K562 (cell line): ENCODE results near the gene PANX1. TPM values are rescaled to one million over a fixed set of nuclear protein-coding genes. Genes with fewer than 3 reads are reported as not detected.

Experiments
- ATAC-seq: fragments of 200-7000 bp; cut with Tn5 transposase; 3 replicates; pipeline ENCODE4 v1.9.1; 2020; ENCODE audit warnings: moderate library complexity
- BruUV-seq: library from RNA; stranded (reverse); fragments of 400-500 nt; replicated peaks from 2 replicates; lab custom pipeline; 2021; lab: Mats Ljungman, UMichigan
- CTCF ChIA-PET: fragments of 300-600 bp; formaldehyde crosslinking; extraction: SDS; loops from one replicate; lab custom pipeline; 2021; ENCODE audit warnings: low intra/inter-chr PET ratio; lab: Yijun Ruan, JAX
- POLR2A ChIA-PET: fragments of 300-600, 350-650 bp; sonication (Branson Sonifier 250); formaldehyde crosslinking; extraction: SDS; loops from one replicate; lab custom pipeline; 2021; ENCODE audit warnings: antibody characterized with exemption, inconsistent platforms; lab: Yijun Ruan, JAX
- DNase-seq, 4 experiments: peaks; one replicate each; pipeline versions ENCODE4 v3.0.0 to v3.0.0-alpha.2; 2011 to 2018; ENCODE audit warnings: low spot score in 3 of 4, mixed read lengths in 3 of 4; ENCODE audit errors: extremely low read depth in 1 of 4
- FAIRE-seq: peaks from 2 replicates; lab custom pipeline; 2011; peaks lifted over from hg19 to GRCh38; lab: Jason Lieb, UNC
- H2AFZ ChIP-seq: 2 replicates; pipeline ENCODE4 v1.6.0; 2011; ENCODE audit warnings: low read depth, low read length, control low read depth, inconsistent platforms
- H3K27ac ChIP-seq: fragments of 200-600 bp; 3 replicates; pipeline ENCODE4 v1.8.0; 2011; ENCODE audit warnings: low read depth, mild to moderate bottlenecking, control low read depth, inconsistent platforms, low read length, moderate library complexity, mixed read lengths; ENCODE audit errors: extremely low read depth
- H3K27me3 ChIP-seq, 2 experiments: fragments of 300-600 bp in 1 of 2; 2 replicates in 1 of 2; 3 replicates in 1 of 2; pipeline versions ENCODE4 v1.6.0 to v1.8.0; 2011; ENCODE audit warnings: inconsistent platforms in 2 of 2, low read length in 2 of 2, mild to moderate bottlenecking in 1 of 2, mixed read lengths in 1 of 2, moderate library complexity in 1 of 2; ENCODE audit not compliant: control insufficient read depth in 2 of 2, insufficient read depth in 2 of 2
- H3K36me3 ChIP-seq: fragments of 300-600 bp; 3 replicates; pipeline ENCODE4 v1.8.0; 2011; ENCODE audit warnings: mild to moderate bottlenecking, low read length, inconsistent platforms; ENCODE audit not compliant: control insufficient read depth, insufficient read depth
- H3K4me1 ChIP-seq, 2 experiments: fragments of 200-600 bp in 1 of 2; replicated peaks in 1 of 2; 2 replicates in 1 of 2; 3 replicates in 1 of 2; pipeline versions ENCODE4 v1.5.1 to v1.8.0; 2011; ENCODE audit warnings: inconsistent platforms in 2 of 2, low read length in 2 of 2, mild to moderate bottlenecking in 1 of 2, mixed read lengths in 1 of 2, moderate library complexity in 1 of 2; ENCODE audit not compliant: control insufficient read depth in 2 of 2, insufficient read depth in 2 of 2
- H3K4me2 ChIP-seq: 2 replicates; pipeline ENCODE4 v1.6.1; 2011; ENCODE audit warnings: low read length, control low read depth, inconsistent platforms, mixed read lengths; ENCODE audit not compliant: insufficient read depth
- H3K4me3 ChIP-seq: fragments of 200-600 bp; sonication (generic), shearing (Covaris generic); 2 replicates; pipeline ENCODE4 v1.5.1; 2016; ENCODE audit warnings: control low read depth, inconsistent platforms
- H3K79me2 ChIP-seq: fragments of 200-600 bp; 3 replicates; pipeline ENCODE4 v1.8.0; 2011; ENCODE audit warnings: low read length, inconsistent platforms; ENCODE audit not compliant: control insufficient read depth, insufficient read depth
- H3K9ac ChIP-seq, 2 experiments: 2 replicates each; pipeline versions ENCODE4 v1.6.0 to v1.6.1; 2011; ENCODE audit warnings: low read depth in 2 of 2, low read length in 2 of 2, control low read depth in 1 of 2, inconsistent platforms in 1 of 2, mild to moderate bottlenecking in 1 of 2, mixed read lengths in 1 of 2; ENCODE audit not compliant: insufficient read depth in 1 of 2
- H3K9me1 ChIP-seq: one replicate; pipeline ENCODE4 v1.6.0; 2011; ENCODE audit warnings: inconsistent platforms, mild to moderate bottlenecking, low read length, moderate library complexity; ENCODE audit not compliant: control insufficient read depth, insufficient read depth
- H3K9me3 ChIP-seq: replicated peaks from 2 replicates; pipeline ENCODE4 v1.5.1; 2011; ENCODE audit warnings: low read depth, low read length, inconsistent platforms; ENCODE audit not compliant: control insufficient read depth, insufficient read depth
- H4K20me1 ChIP-seq: replicated peaks from 2 replicates; pipeline ENCODE4 v1.6.1; 2011; ENCODE audit warnings: low read length, inconsistent platforms, mixed read lengths; ENCODE audit not compliant: control insufficient read depth, insufficient read depth
- PHF21A ChIP-seq: fragments of 450-650 bp; IDR thresholded peaks from 2 replicates; pipeline ENCODE4 v1.6.1; 2017; ENCODE audit warnings: low read depth, borderline replicate concordance
- WGBS: fragments of 100-300 bp; shearing (Covaris generic); methylation state at CpG from one replicate; pipeline ENCODE4 v1.1.6; 2016; ENCODE audit warnings: low coverage, mixed read lengths; ENCODE audit not compliant: insufficient coverage; ENCODE audit errors: missing lambda C conversion rate; 5-methylcytosine and 5-hydroxymethylcytosine counted together
- in situ Hi-C: fragments of 300-500 bp; cut with MboI; formaldehyde crosslinking; loops from 4 replicates; pipeline ENCODE4 v1.15.0; 2018; ENCODE audit warnings: inconsistent platforms, mixed read lengths
- intact Hi-C: fragments of 100-400 bp; cut with micrococcal nuclease; formaldehyde crosslinking; loops from 2 replicates; pipeline ENCODE4 v1.14.2; 2022
- polyA plus RNA-seq, 8 experiments: library from polyadenylated mRNA; depleted of rRNA in 4 of 8; stranded (reverse) in 5 of 8; unstranded in 3 of 8; fragments of >200 nt; fragmentation: Nextera tagmentation in 2 of 8; fragmentation: Illumina TruSeq in 1 of 8; extraction: Ambion mirVana in 2 of 8; extraction: Trizol in 1 of 8; gene quantifications; 2 replicates each; pipeline versions ENCODE4 v1.2.1 to v1.2.3, GENCODE V29; 2011 to 2014; ENCODE audit warnings: inconsistent platforms in 1 of 8, missing spikeins in 1 of 8
- total RNA-seq, 7 experiments: library from RNA; depleted of rRNA in 6 of 7; stranded (reverse); fragments of >200 nt in 6 of 7; fragmentation: Illumina TruSeq in 2 of 7; extraction: Trizol in 2 of 7; gene quantifications; 2 replicates each; pipeline versions ENCODE4 v1.2.1 to v1.2.3, GENCODE V29; 2011 to 2021; ENCODE audit warnings: low replicate concordance in 1 of 7
- TF ChIP-seq, protein P1 (sequence below), 2 experiments: fragments of 450-650 bp; formaldehyde crosslinking in 1 of 2; IDR thresholded peaks; 2 replicates each; pipeline versions ENCODE4 v1.4.0 to v1.6.1; 2014 to 2020; ENCODE audit warnings: mild to moderate bottlenecking in 2 of 2, borderline replicate concordance in 1 of 2, low read depth in 1 of 2
- TF ChIP-seq, protein P2 (sequence below): sonication (generic); formaldehyde crosslinking; IDR thresholded peaks from 2 replicates; pipeline ENCODE4 v1.8.0; 2023; ENCODE audit warnings: missing genetic modification reagents, mild to moderate bottlenecking, borderline replicate concordance

PANX1 gene
- total and polyA plus RNA-seq, 9 of the 15 experiments (the other 6 are each of a cell fraction or from before 2014, with no cell fraction given): 1.9 to 14.8 (median 10.1) TPM

DNA sequence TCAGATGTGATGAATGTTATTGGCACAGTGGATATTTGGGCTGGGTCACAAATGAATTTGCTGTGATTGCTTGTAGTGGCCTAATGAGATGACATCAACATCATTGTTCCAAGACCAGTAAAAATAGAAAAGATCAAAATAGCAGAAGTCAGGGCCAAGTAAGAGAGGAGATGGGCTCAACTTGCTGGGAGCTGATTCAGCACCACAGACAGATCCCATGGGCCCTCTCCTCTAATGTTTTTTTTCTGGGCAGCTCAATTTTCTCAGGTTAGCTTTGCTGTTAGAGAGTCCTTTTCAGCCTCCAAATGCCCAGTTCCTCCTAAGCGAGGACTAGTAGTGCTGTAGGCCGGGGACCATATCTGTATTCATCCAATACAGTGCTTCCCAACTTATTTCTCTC is 89.7 kb downstream of the PANX1 start:
- TF ChIP-seq, protein P1, sequence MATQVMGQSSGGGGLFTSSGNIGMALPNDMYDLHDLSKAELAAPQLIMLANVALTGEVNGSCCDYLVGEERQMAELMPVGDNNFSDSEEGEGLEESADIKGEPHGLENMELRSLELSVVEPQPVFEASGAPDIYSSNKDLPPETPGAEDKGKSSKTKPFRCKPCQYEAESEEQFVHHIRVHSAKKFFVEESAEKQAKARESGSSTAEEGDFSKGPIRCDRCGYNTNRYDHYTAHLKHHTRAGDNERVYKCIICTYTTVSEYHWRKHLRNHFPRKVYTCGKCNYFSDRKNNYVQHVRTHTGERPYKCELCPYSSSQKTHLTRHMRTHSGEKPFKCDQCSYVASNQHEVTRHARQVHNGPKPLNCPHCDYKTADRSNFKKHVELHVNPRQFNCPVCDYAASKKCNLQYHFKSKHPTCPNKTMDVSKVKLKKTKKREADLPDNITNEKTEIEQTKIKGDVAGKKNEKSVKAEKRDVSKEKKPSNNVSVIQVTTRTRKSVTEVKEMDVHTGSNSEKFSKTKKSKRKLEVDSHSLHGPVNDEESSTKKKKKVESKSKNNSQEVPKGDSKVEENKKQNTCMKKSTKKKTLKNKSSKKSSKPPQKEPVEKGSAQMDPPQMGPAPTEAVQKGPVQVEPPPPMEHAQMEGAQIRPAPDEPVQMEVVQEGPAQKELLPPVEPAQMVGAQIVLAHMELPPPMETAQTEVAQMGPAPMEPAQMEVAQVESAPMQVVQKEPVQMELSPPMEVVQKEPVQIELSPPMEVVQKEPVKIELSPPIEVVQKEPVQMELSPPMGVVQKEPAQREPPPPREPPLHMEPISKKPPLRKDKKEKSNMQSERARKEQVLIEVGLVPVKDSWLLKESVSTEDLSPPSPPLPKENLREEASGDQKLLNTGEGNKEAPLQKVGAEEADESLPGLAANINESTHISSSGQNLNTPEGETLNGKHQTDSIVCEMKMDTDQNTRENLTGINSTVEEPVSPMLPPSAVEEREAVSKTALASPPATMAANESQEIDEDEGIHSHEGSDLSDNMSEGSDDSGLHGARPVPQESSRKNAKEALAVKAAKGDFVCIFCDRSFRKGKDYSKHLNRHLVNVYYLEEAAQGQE (IDR thresholded peaks at IDR 0.05; ENCODE audit: borderline replicate concordance): peak; percentile 49; the same call in 1 of the 2 replicates
- TF ChIP-seq, protein P1 (CRISPR knock-in tag; IDR thresholded peaks at IDR 0.05; ENCODE audit: low read depth): no peak
- TF ChIP-seq, protein P2, sequence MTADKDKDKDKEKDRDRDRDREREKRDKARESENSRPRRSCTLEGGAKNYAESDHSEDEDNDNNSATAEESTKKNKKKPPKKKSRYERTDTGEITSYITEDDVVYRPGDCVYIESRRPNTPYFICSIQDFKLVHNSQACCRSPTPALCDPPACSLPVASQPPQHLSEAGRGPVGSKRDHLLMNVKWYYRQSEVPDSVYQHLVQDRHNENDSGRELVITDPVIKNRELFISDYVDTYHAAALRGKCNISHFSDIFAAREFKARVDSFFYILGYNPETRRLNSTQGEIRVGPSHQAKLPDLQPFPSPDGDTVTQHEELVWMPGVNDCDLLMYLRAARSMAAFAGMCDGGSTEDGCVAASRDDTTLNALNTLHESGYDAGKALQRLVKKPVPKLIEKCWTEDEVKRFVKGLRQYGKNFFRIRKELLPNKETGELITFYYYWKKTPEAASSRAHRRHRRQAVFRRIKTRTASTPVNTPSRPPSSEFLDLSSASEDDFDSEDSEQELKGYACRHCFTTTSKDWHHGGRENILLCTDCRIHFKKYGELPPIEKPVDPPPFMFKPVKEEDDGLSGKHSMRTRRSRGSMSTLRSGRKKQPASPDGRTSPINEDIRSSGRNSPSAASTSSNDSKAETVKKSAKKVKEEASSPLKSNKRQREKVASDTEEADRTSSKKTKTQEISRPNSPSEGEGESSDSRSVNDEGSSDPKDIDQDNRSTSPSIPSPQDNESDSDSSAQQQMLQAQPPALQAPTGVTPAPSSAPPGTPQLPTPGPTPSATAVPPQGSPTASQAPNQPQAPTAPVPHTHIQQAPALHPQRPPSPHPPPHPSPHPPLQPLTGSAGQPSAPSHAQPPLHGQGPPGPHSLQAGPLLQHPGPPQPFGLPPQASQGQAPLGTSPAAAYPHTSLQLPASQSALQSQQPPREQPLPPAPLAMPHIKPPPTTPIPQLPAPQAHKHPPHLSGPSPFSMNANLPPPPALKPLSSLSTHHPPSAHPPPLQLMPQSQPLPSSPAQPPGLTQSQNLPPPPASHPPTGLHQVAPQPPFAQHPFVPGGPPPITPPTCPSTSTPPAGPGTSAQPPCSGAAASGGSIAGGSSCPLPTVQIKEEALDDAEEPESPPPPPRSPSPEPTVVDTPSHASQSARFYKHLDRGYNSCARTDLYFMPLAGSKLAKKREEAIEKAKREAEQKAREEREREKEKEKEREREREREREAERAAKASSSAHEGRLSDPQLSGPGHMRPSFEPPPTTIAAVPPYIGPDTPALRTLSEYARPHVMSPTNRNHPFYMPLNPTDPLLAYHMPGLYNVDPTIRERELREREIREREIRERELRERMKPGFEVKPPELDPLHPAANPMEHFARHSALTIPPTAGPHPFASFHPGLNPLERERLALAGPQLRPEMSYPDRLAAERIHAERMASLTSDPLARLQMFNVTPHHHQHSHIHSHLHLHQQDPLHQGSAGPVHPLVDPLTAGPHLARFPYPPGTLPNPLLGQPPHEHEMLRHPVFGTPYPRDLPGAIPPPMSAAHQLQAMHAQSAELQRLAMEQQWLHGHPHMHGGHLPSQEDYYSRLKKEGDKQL (CRISPR knock-in tag): no peak
- TF ChIP-seq PHF21A: no peak

More for the DNA sequence above, 89.7 kb downstream of the PANX1 start:
- H3K4me2 ChIP-seq: no peak overlapping the region
- BruUV-seq: no TSS peak
- ChIA-PET POLR2A (no interaction called here), CTCF (no interaction called here)
- H3K27me3 ChIP-seq: peaks cover 0 to under 1% of the 10 kb centered on the region in 2 experiments; a peak in 1 of 5 replicates
- H3K27ac ChIP-seq: no peak overlapping the region
- no peak for DNase-seq
- H3K4me1 ChIP-seq: no peaks in the 10 kb centered on the region
- H3K36me3 ChIP-seq: no peaks in the 10 kb centered on the region
- H3K4me3 ChIP-seq: no peak overlapping the region
- no peak overlapping the region for H3K9ac ChIP-seq
- H3K9me3 ChIP-seq: no peaks in the 10 kb centered on the region; the same call in 1 of the 2 replicates
- FAIRE-seq: no peak
- 0% methylated on average over 2 of the region's 2 CpGs for WGBS
- intact Hi-C loops: no loop called here
- H4K20me1 ChIP-seq: no peaks in the 10 kb centered on the region
- H3K9me1 ChIP-seq: no peaks in the 10 kb centered on the region
- H2AFZ ChIP-seq: no peak overlapping the region
- no peak for ATAC-seq
- no peaks in the 10 kb centered on the region for H3K79me2 ChIP-seq
- in situ Hi-C loops: no loop called here
